GM10266 (cell line): ENCODE data around the gene KY.

Experiments used
- DNase-seq: peaks from one replicate; pipeline ENCODE4 v3.0.0; 2012; ENCODE audit errors: extremely low spot score
- CTCF ChIP-seq: IDR thresholded peaks from 2 replicates; pipeline ENCODE4 v1.5.1; 2012; ENCODE audit warnings: mild to moderate bottlenecking, low read depth; ENCODE audit not compliant: control insufficient read depth, insufficient read depth; ENCODE audit errors: missing control alignments

The KY gene

DNA sequence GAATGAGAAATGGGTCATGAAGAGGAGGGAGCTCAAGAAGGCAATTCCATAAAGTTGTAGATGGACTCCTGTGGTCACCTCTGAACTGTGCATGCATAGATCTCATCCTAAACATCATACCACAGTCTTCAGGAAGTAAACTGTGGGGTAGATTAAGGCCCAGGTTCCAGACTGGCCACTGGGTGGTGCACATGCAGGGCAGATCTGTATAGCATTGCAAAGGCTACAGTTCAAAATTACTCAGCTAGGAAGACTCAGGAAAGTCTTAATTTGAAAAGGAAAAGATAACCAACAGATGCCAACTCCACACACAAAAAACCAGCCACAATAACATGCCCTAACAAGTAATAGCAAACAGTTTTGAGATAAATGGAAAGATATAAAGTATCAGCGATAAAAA lies 20.3 kb downstream of the KY start:
- DNase-seq = no peak
- no peak for TF ChIP-seq CTCF

- DNase-seq = no peak
Measured at GRCh38 chr3:134628884-134629283, 21.9 kb downstream of the KY start.

DNA sequence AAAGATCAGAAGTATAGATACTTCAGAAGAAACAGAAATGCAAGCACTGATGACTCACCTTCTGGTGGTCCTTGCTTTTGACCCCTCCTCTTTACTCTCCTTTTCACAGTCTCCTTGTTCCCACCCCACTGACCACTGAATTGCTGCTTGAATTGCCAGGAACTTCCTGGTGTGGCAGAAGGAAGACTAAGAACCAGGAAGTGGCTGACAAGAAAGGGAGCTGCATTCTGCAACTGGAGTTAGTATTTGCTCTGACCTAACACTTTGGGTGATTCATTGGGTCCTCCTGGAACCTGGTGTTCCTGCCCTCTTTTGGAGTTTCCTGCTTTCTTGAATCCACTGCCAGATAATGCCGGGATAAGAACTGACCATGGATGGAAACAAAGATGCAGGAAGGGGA lies 23.0 kb downstream of the KY start:
- DNase-seq = no peak
- TF ChIP-seq CTCF = no peak

More at GRCh38 chr3:134628884-134629283, 21.9 kb downstream of the KY start:
- no peak for TF ChIP-seq CTCF

- no peak for TF ChIP-seq CTCF
- no peak for DNase-seq
Measured at GRCh38 chr3:134625885-134626741, 24.7 kb downstream of the KY start.

GRCh38 chr3:134625462-134625861 lies 25.4 kb downstream of the KY start:
- TF ChIP-seq CTCF = no peak
- no peak for DNase-seq

GRCh38 chr3:134624537-134625287 lies 26.1 kb downstream of the KY start:
- no peak for TF ChIP-seq CTCF
- DNase-seq = no peak
